Raji (cell line): ENCODE data around the gene ITGA5.

Experiments used
- POLR2A ChIP-seq: IDR thresholded peaks from 2 replicates; pipeline ENCODE4 v1.6.1; 2011; ENCODE audit warnings: low read depth, low read length, control low read depth; ENCODE audit not compliant: insufficient read depth

The ITGA5 gene

GRCh38 chr12:54404061-54405004 lies 14.7 kb downstream of the ITGA5 start:
- TF ChIP-seq POLR2A = no peak

GRCh38 chr12:54401119-54401518 lies 17.9 kb downstream of the ITGA5 start:
- no peak for TF ChIP-seq POLR2A

GRCh38 chr12:54398995-54399793 lies 19.9 kb downstream of the ITGA5 start:
- no peak for TF ChIP-seq POLR2A

- TF ChIP-seq POLR2A = no peak
Measured at GRCh38 chr12:54398218-54398617, 20.8 kb downstream of the ITGA5 start.

GRCh38 chr12:54397157-54397556 lies 21.9 kb downstream of the ITGA5 start:
- TF ChIP-seq POLR2A = no peak

GRCh38 chr12:54395545-54395944 lies 23.5 kb downstream of the ITGA5 start:
- TF ChIP-seq POLR2A = no peak

- no peak for TF ChIP-seq POLR2A
Measured at GRCh38 chr12:54394986-54395385, 24.1 kb downstream of the ITGA5 start.

- no peak for TF ChIP-seq POLR2A
Measured at GRCh38 chr12:54394281-54394719, 24.8 kb downstream of the ITGA5 start.

- TF ChIP-seq POLR2A = no peak
Measured at GRCh38 chr12:54393743-54394142, 25.3 kb downstream of the ITGA5 start.

GRCh38 chr12:54393207-54393609 lies 25.9 kb downstream of the ITGA5 start:
- no peak for TF ChIP-seq POLR2A

GRCh38 chr12:54392485-54393206 lies 26.4 kb downstream of the ITGA5 start:
- no peak for TF ChIP-seq POLR2A

GRCh38 chr12:54390668-54391551 lies 28.2 kb downstream of the ITGA5 start:
- no peak for TF ChIP-seq POLR2A

- no peak for TF ChIP-seq POLR2A
Measured at GRCh38 chr12:54390176-54390667, 28.8 kb downstream of the ITGA5 start.

- TF ChIP-seq POLR2A = no peak
Measured at GRCh38 chr12:54389607-54390175, 29.4 kb downstream of the ITGA5 start.

- TF ChIP-seq POLR2A = no peak
Measured at GRCh38 chr12:54389134-54389508, 29.9 kb downstream of the ITGA5 start.
